Tibial artery (tissue), 4 donors: Measurements from ENCODE around the gene PFKL.
"Not testable (repeated sequence)": the region's sequence is repeated elsewhere in the genome, so short reads cannot be mapped to it uniquely, and the experiment has no call there.

Experiments
- DNase-seq, 2 donors: peaks; one replicate each; pipeline ENCODE4 v3.0.0-alpha.2; 2019
- H3K27ac ChIP-seq, 2 donors: fragments of 200-600 bp; sonication (generic) in 1 of 2; 1 replicate in 1 of 2; 2 replicates in 1 of 2; pipeline ENCODE4 v1.5.1; 2018 to 2019; ENCODE audit warnings: mild to moderate bottlenecking in 1 of 2
- H3K27me3 ChIP-seq, 2 donors: fragments of 200-600 bp; sonication (generic) in 1 of 2; one replicate each; pipeline versions ENCODE4 v1.5.1 to v1.6.0; 2016 to 2019
- H3K36me3 ChIP-seq, 3 donors: fragments of 200-600 bp; sonication (generic) in 2 of 3; one replicate each; pipeline ENCODE4 v1.5.1; 2016 to 2019; ENCODE audit warnings: mild to moderate bottlenecking in 2 of 3
- H3K4me1 ChIP-seq, 4 donors: fragments of 200-600 bp; sonication (generic) in 2 of 4; 1 replicate in 3 of 4; 2 replicates in 1 of 4; pipeline ENCODE4 v1.5.1; 2016 to 2019
- H3K4me3 ChIP-seq, 2 donors: fragments of 200-600 bp; sonication (generic) in 1 of 2; 1 replicate in 1 of 2; 2 replicates in 1 of 2; pipeline ENCODE4 v1.5.1; 2018 to 2019; ENCODE audit warnings: mild to moderate bottlenecking in 2 of 2
- H3K9me3 ChIP-seq, 3 donors: fragments of 200-600 bp; sonication (generic) in 1 of 3; one replicate each; pipeline ENCODE4 v1.5.1; 2016 to 2019
- intact Hi-C: fragments of 100-400 bp; cut with DNase I; formaldehyde crosslinking; loops from one replicate; pipeline ENCODE4 v1.15.0; 2023; ENCODE audit warnings: low total_unique reads
- TF ChIP-seq, protein P1 (sequence below), 2 experiments: fragments of 200-600 bp in 1 of 2; fragments of 450-650 bp in 1 of 2; IDR thresholded peaks; one replicate each; pipeline ENCODE4 v1.5.1; 2017 to 2019; ENCODE audit warnings: antibody characterized with exemption in 2 of 2, mild to moderate bottlenecking in 1 of 2, moderate library complexity in 1 of 2

PFKL gene

GRCh38 chr21:44298301-44298700, 1.6 kb upstream of the PFKL start:
- H3K36me3 ChIP-seq: no peaks in the 10 kb centered on the region
- TF ChIP-seq, protein P1, sequence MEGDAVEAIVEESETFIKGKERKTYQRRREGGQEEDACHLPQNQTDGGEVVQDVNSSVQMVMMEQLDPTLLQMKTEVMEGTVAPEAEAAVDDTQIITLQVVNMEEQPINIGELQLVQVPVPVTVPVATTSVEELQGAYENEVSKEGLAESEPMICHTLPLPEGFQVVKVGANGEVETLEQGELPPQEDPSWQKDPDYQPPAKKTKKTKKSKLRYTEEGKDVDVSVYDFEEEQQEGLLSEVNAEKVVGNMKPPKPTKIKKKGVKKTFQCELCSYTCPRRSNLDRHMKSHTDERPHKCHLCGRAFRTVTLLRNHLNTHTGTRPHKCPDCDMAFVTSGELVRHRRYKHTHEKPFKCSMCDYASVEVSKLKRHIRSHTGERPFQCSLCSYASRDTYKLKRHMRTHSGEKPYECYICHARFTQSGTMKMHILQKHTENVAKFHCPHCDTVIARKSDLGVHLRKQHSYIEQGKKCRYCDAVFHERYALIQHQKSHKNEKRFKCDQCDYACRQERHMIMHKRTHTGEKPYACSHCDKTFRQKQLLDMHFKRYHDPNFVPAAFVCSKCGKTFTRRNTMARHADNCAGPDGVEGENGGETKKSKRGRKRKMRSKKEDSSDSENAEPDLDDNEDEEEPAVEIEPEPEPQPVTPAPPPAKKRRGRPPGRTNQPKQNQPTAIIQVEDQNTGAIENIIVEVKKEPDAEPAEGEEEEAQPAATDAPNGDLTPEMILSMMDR (IDR thresholded peaks at IDR 0.05): no peak
- peaks cover 0 to 40% of the 10 kb centered on the region in 2 donors for H3K27me3 ChIP-seq
- H3K4me1 ChIP-seq: peaks cover 0 to 57% (median 40%) of the 10 kb centered on the region in 4 donors
- H3K4me3 ChIP-seq: no peak overlapping the region
- no peak for DNase-seq
- H3K27ac ChIP-seq: no peak overlapping the region
- intact Hi-C loops: no loop called here
- H3K9me3 ChIP-seq: no peaks in the 10 kb centered on the region

GRCh38 chr21:44299085-44299457, 782 bp upstream of the PFKL start:
- Histone ChIP-seq H3K4me1 (peaks cover 0 to 64% (median 44%) of the 10 kb centered on the region in 4 donors), H3K27me3 (peaks cover 0 to 33% of the 10 kb centered on the region in 2 donors), H3K9me3 (no peaks in the 10 kb centered on the region)

GRCh38 chr21:44300262-44300959, 558 bp downstream of the PFKL start:
- Histone ChIP-seq H3K4me3 (peak overlapping the region; percentile 83 to 98), H3K27me3 (peaks cover 0 to 19% of the 10 kb centered on the region in 2 donors), H3K9me3 (no peaks in the 10 kb centered on the region), H3K27ac (peak overlapping the region; percentile 85 to 92), H3K36me3 (no peaks in the 10 kb centered on the region), H3K4me1 (peaks cover 0 to 65% (median 40%) of the 10 kb centered on the region in 4 donors)
- TF ChIP-seq, protein P1 (IDR thresholded peaks at IDR 0.05): no peak
- intact Hi-C loops: loop anchor here (10.0 kb wide), 1 partner anchor 494 kb away; no protein-coding TSS in a partner anchor
- peak; percentile 73 to 88 for DNase-seq

More at GRCh38 chr21:44299085-44299457, 782 bp upstream of the PFKL start:
- TF ChIP-seq, protein P1 (IDR thresholded peaks at IDR 0.05): no peak
- H3K4me3 ChIP-seq: peak overlapping the region; percentile 83 to 98
- intact Hi-C loops: no loop called here
- H3K27ac ChIP-seq: peak overlapping the region; percentile 85 to 92
- H3K36me3 ChIP-seq: no peaks in the 10 kb centered on the region
- DNase-seq: no peak

DNA sequence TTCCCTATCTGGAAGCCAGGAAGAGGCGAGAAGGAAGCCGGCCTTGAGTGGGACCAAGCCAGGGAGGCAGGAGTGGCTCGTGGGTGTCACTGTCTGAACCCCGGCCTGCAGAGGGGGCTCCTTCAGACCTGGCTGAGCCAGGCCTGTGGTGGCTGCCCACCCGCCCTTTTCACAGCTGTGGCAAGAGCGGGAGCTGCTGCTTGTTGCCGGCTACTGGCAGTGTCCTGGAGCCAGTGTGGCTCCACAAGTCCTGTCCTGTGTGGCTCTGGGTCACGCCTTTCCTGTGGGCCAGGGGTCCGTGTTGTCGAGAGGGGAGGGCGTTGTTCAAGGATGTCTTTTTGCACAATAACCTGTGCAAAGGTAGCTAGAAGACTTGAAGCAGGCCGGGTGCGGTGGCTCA, 1.3 kb downstream of the PFKL start:
- Histone ChIP-seq H3K36me3 (no peaks in the 10 kb centered on the region), H3K4me3 (peak overlapping the region; percentile 83 to 98), H3K4me1 (peaks cover 0 to 71% (median 40%) of the 10 kb centered on the region in 4 donors), H3K27me3 (peaks cover 0 to 12% of the 10 kb centered on the region in 2 donors), H3K27ac (peak overlapping the region; percentile 85 to 92), H3K9me3 (no peaks in the 10 kb centered on the region)
- intact Hi-C loops: loop anchor here (10.0 kb wide), 1 partner anchor 494 kb away; no protein-coding TSS in a partner anchor
- TF ChIP-seq, protein P1 (IDR thresholded peaks at IDR 0.05): no peak
- no peak for DNase-seq

- Histone ChIP-seq H3K9me3 (no peaks in the 10 kb centered on the region), H3K4me1 (peaks cover 0 to 78% (median 40%) of the 10 kb centered on the region in 4 donors), H3K27me3 (peaks cover 0 to 4% of the 10 kb centered on the region in 2 donors), H3K4me3 (no peak overlapping the region), H3K36me3 (peaks cover 1 to 7% (median 5%) of the 10 kb centered on the region in 3 donors), H3K27ac (no peak overlapping the region)
- intact Hi-C loops: loop anchor here (10.0 kb wide), 1 partner anchor 493 kb away; no protein-coding TSS in a partner anchor
- no peak for DNase-seq
- TF ChIP-seq, protein P1 (IDR thresholded peaks at IDR 0.05): no peak
Observed at GRCh38 chr21:44301961-44302406, 2.1 kb downstream of the PFKL start.

DNA sequence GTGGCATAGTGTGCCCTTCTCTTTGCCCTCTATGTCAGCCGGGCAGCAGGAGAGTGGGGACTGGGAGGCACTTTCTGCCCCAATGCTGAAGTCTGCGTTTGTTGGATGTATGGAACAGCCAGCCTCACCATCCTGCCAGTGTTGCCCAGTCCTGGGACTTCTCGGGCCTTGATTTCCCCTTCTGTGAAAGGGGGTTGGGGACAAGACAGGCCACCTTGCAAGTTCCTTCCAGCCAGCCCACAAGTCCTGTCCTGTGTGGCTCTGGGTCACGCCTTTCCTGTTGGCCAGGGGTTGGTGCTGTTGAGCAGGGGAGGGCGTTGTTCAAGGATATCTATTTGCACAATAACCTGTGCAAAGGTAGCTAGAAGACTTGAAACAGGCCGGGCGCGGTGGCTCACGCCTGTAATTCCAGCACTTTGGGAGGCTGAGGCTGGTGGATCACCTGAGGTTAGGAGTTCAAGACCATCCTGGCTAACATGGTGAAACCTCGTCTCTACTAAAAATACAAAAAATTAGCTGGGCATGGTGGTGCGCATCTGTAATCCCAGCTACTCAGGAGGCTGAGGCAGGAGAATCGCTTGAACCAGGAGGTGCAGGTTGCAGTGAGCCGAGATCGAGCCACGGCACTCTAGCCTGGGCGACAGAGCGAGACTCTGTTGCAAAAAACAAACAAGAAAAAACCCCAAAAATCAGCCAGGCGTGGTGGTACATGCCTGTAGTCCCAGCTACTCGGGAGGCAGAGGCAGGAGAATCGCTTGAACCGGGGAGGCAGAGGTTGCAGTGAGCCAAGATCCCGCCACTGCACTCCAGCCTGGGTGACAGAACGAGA, 2.9 kb downstream of the PFKL start:
- peaks cover 0 to 72% (median 35%) of the 10 kb centered on the region in 4 donors for H3K4me1 ChIP-seq
- not testable (repeated sequence) for H3K9me3 ChIP-seq, H3K4me3 ChIP-seq, H3K27ac ChIP-seq, DNase-seq, H3K27me3 ChIP-seq
- intact Hi-C loops: loop anchor here (10.0 kb wide), 1 partner anchor 492 kb away; no protein-coding TSS in a partner anchor
- H3K36me3 ChIP-seq: peaks cover 6 to 16% (median 11%) of the 10 kb centered on the region in 3 donors
